Gastrocnemius medialis (tissue), 4 donors: ENCODE results near the gene IGF2BP1. TPM values are rescaled to one million over a fixed set of nuclear protein-coding genes. Genes with fewer than 3 reads are reported as not detected.
"Not testable (repeated sequence)": the region's sequence is repeated elsewhere in the genome, so short reads cannot be mapped to it uniquely, and the experiment has no call there.

Source experiments
- ATAC-seq, 2 donors: fragments of 150-250 bp; one replicate each; pipeline ENCODE4 v1.9.1; 2016
- DNase-seq, 2 donors: peaks; one replicate each; pipeline ENCODE4 v3.0.0-alpha.2; 2019
- H3K27ac ChIP-seq, 4 donors: fragments of 200-600 bp; sonication (generic); 1 replicate in 1 of 4; 2 replicates in 3 of 4; pipeline ENCODE4 v1.5.1; 2016 to 2018; ENCODE audit warnings: mild to moderate bottlenecking in 2 of 4, moderate library complexity in 1 of 4
- H3K27me3 ChIP-seq, 3 donors: fragments of 200-600 bp; sonication (generic) in 2 of 3; 1 replicate in 1 of 3; 2 replicates in 2 of 3; pipeline versions ENCODE4 v1.5.1 to v1.6.0; 2016 to 2019; ENCODE audit warnings: mild to moderate bottlenecking in 1 of 3, moderate library complexity in 1 of 3
- H3K36me3 ChIP-seq, 2 donors: fragments of 200-600 bp; sonication (generic) in 1 of 2; one replicate each; pipeline ENCODE4 v1.5.1; 2017 to 2018
- H3K4me1 ChIP-seq, 2 donors: fragments of 200-600 bp; sonication (generic) in 1 of 2; one replicate each; pipeline ENCODE4 v1.5.1; 2016 to 2017; ENCODE audit warnings: mild to moderate bottlenecking in 2 of 2
- H3K4me3 ChIP-seq, 4 donors: fragments of 200-600 bp; sonication (generic) in 3 of 4; 1 replicate in 1 of 4; 2 replicates in 3 of 4; pipeline ENCODE4 v1.5.1; 2016 to 2019; ENCODE audit warnings: mild to moderate bottlenecking in 2 of 4
- H3K9me3 ChIP-seq, 3 donors: fragments of 200-600 bp; sonication (generic) in 2 of 3; 1 replicate in 1 of 3; 2 replicates in 2 of 3; pipeline ENCODE4 v1.5.1; 2016 to 2019
- CTCF ChIP-seq, 5 experiments: fragments of 450-650 bp in 3 of 5; fragments of 200-600 bp in 2 of 5; sonication (generic) in 2 of 5; IDR thresholded peaks in 4 of 5; conservative IDR thresholded peaks in 1 of 5; 1 replicate in 4 of 5; 2 replicates in 1 of 5; pipeline ENCODE4 v1.5.1; 2016 to 2019; ENCODE audit warnings: antibody characterized with exemption in 5 of 5, mild to moderate bottlenecking in 3 of 5, moderate library complexity in 3 of 5
- POLR2A ChIP-seq, 2 donors: fragments of 450-650 bp; IDR thresholded peaks; one replicate each; pipeline ENCODE4 v1.6.1; 2017; ENCODE audit warnings: antibody characterized with exemption in 2 of 2, mild to moderate bottlenecking in 2 of 2, moderate library complexity in 2 of 2
- in situ Hi-C, 4 donors: fragments of 200-750 bp; cut with MboI; loops; one replicate each; pipeline versions ENCODE4 v1.15.0 to v1.8.0; 2017; ENCODE audit warnings: low sequenced_read_pairs in 4 of 4
- intact Hi-C: fragments of 100-400 bp; cut with DNase I; formaldehyde crosslinking; loops from one replicate; pipeline ENCODE4 v1.15.1; 2023; ENCODE audit warnings: low total_unique reads
- total RNA-seq, 4 donors: library from RNA; depleted of rRNA; stranded (reverse); fragments of >200 nt; gene quantifications; one replicate each; pipeline versions ENCODE4 v1.1.0 to v1.2.3, GENCODE V29; 2016

The IGF2BP1 gene
- total RNA-seq, 4 donors from 2014 or later, result not detected

GRCh38 chr17:49001671-49002070 is 4.5 kb downstream of the IGF2BP1 start:
- in situ Hi-C loops (loop anchor here in 1 of 4 donors (25.0 kb wide), 1 partner anchor 264 kb away; the partner anchor contains the start of gene HOXB13), intact Hi-C loops (no loop called here)
- ATAC-seq, result no peak
- Histone ChIP-seq H3K27me3 (peaks cover 99 to 100% (median 99%) of the 10 kb centered on the region in 3 donors), H3K27ac (no peak overlapping the region), H3K4me1 (peaks cover 6 to 10% of the 10 kb centered on the region in 2 donors), H3K4me3 (no peak overlapping the region), H3K9me3 (no peaks in the 10 kb centered on the region), H3K36me3 (no peaks in the 10 kb centered on the region)
- TF ChIP-seq POLR2A (IDR thresholded peaks at IDR 0.05), result no peak
- DNase-seq, result no peak

- no peaks in the 10 kb centered on the region for H3K36me3 ChIP-seq
- in situ Hi-C loops, result loop anchor here in 1 of 4 donors (25.0 kb wide), 1 partner anchor 265 kb away; the partner anchor contains the start of gene HOXB13
Observed at GRCh38 chr17:49002331-49002730, 5.1 kb downstream of the IGF2BP1 start.

GRCh38 chr17:49002766-49003165 is 5.6 kb downstream of the IGF2BP1 start:
- Histone ChIP-seq H3K4me1 (peaks cover 0 to under 1% of the 10 kb centered on the region in 2 donors), H3K36me3 (no peaks in the 10 kb centered on the region), H3K4me3 (no peak overlapping the region), H3K27me3 (peaks cover 95 to 99% (median 99%) of the 10 kb centered on the region in 3 donors), H3K9me3 (no peaks in the 10 kb centered on the region), H3K27ac (no peak overlapping the region)
- in situ Hi-C loops (loop anchor here in 1 of 4 donors (25.0 kb wide), 1 partner anchor 265 kb away; the partner anchor contains the start of gene HOXB13), intact Hi-C loops (no loop called here)
- DNase-seq (no peak), ATAC-seq (no peak)
- TF ChIP-seq CTCF (IDR thresholded peaks at IDR 0.05 in 4 of 5, conservative IDR thresholded peaks at IDR 0.05 in 1 of 5) (no peak), POLR2A (IDR thresholded peaks at IDR 0.05) (no peak)

More at GRCh38 chr17:49002331-49002730, 5.1 kb downstream of the IGF2BP1 start:
- Histone ChIP-seq H3K9me3 (no peaks in the 10 kb centered on the region), H3K27ac (no peak overlapping the region), H3K4me1 (peaks cover 4 to 5% of the 10 kb centered on the region in 2 donors), H3K4me3 (no peak overlapping the region), H3K27me3 (peaks cover 95 to 99% (median 99%) of the 10 kb centered on the region in 3 donors)
- ATAC-seq (no peak), DNase-seq (no peak)
- TF ChIP-seq POLR2A (IDR thresholded peaks at IDR 0.05) (no peak), CTCF (IDR thresholded peaks at IDR 0.05 in 4 of 5, conservative IDR thresholded peaks at IDR 0.05 in 1 of 5) (no peak)
- intact Hi-C loops, result no loop called here

- no peak for DNase-seq
- Histone ChIP-seq H3K4me3 (no peak overlapping the region), H3K4me1 (no peaks in the 10 kb centered on the region), H3K36me3 (no peaks in the 10 kb centered on the region), H3K27ac (no peak overlapping the region), H3K9me3 (no peaks in the 10 kb centered on the region), H3K27me3 (peaks cover 92 to 93% (median 92%) of the 10 kb centered on the region in 3 donors)
- in situ Hi-C loops (loop anchor here in 1 of 4 donors (25.0 kb wide), 1 partner anchor 267 kb away; the partner anchor contains the start of gene HOXB13), intact Hi-C loops (no loop called here)
- ATAC-seq, result no peak
- TF ChIP-seq CTCF (IDR thresholded peaks at IDR 0.05 in 4 of 5, conservative IDR thresholded peaks at IDR 0.05 in 1 of 5), result no peak
Observed at GRCh38 chr17:49003557-49004511, 6.6 kb downstream of the IGF2BP1 start.

GRCh38 chr17:49005140-49005539 is 8.0 kb downstream of the IGF2BP1 start:
- intact Hi-C loops (no loop called here), in situ Hi-C loops (loop anchor here in 1 of 4 donors (25.0 kb wide), 1 partner anchor 268 kb away; the partner anchor contains the start of gene HOXB13)
- H3K27me3 ChIP-seq, result peaks cover 91 to 93% (median 91%) of the 10 kb centered on the region in 3 donors

GRCh38 chr17:49008908-49009307 is 11.7 kb downstream of the IGF2BP1 start:
- H3K27me3 ChIP-seq, result peaks cover 86 to 92% (median 88%) of the 10 kb centered on the region in 3 donors

More at GRCh38 chr17:49005140-49005539, 8.0 kb downstream of the IGF2BP1 start:
- ATAC-seq (no peak), DNase-seq (no peak)
- Histone ChIP-seq H3K4me3 (no peak overlapping the region), H3K36me3 (no peaks in the 10 kb centered on the region), H3K27ac (no peak overlapping the region), H3K4me1 (no peaks in the 10 kb centered on the region), H3K9me3 (no peaks in the 10 kb centered on the region)
- no peak for TF ChIP-seq POLR2A (IDR thresholded peaks at IDR 0.05)
- TF ChIP-seq CTCF (IDR thresholded peaks at IDR 0.05 in 4 of 5, conservative IDR thresholded peaks at IDR 0.05 in 1 of 5), result no peak

More at GRCh38 chr17:49008908-49009307, 11.7 kb downstream of the IGF2BP1 start:
- H3K4me3 ChIP-seq, ATAC-seq, H3K27ac ChIP-seq, intact Hi-C loops, DNase-seq, H3K36me3 ChIP-seq, H3K9me3 ChIP-seq, H3K4me1 ChIP-seq: not testable (repeated sequence)
- in situ Hi-C loops, result loop anchor here in 1 of 4 donors (25.0 kb wide), 1 partner anchor 272 kb away; the partner anchor contains the start of gene HOXB13
